PFSK-1 (cell line): ENCODE data around the gene PGD.

Experiments used
- FOXP2 ChIP-seq: optimal IDR thresholded peaks from 2 replicates; pipeline ENCODE3; 2011; ENCODE audit warnings: borderline replicate concordance, control low read depth, inconsistent platforms; ENCODE audit not compliant: insufficient read depth; ENCODE audit errors: extremely low read length, extremely low read depth
- POLR2AphosphoS5 ChIP-seq: IDR thresholded peaks from 2 replicates; pipeline ENCODE4 v1.6.1; 2012; ENCODE audit warnings: low read depth, mild to moderate bottlenecking, control low read depth, low read length, moderate library complexity
- REST ChIP-seq, 2 experiments: IDR thresholded peaks; 2 replicates each; pipeline versions ENCODE4 v1.6.1 to v1.8.0; 2011 to 2012; ENCODE audit warnings: low read depth in 2 of 2, low read length in 2 of 2, control low read depth in 1 of 2, inconsistent platforms in 1 of 2, mild to moderate bottlenecking in 1 of 2, moderate library complexity in 1 of 2; ENCODE audit not compliant: insufficient read depth in 1 of 2
- SIN3A ChIP-seq: IDR thresholded peaks from 2 replicates; pipeline ENCODE4 v1.6.1; 2012; ENCODE audit warnings: mild to moderate bottlenecking, low read length, moderate library complexity, borderline replicate concordance; ENCODE audit not compliant: insufficient read depth
- TAF1 ChIP-seq: IDR thresholded peaks from 2 replicates; pipeline ENCODE4 v1.6.1; 2012; ENCODE audit warnings: low read length, control low read depth, borderline replicate concordance; ENCODE audit not compliant: insufficient read depth

- no peak for TF ChIP-seq REST (IDR thresholded peaks at IDR 0.05; ENCODE audit: insufficient read depth in 1 of 2, low read depth in 2 of 2, low read length in 2 of 2)
- no peak for TF ChIP-seq SIN3A
- TF ChIP-seq TAF1: no peak
- no peak for TF ChIP-seq POLR2AphosphoS5
- TF ChIP-seq FOXP2: no peak
These were observed 34.2 kb downstream of the PGD start for GRCh38 chr1:10432910-10433700.
